SK-N-MC (cell line): ENCODE results near the gene LAMA3.

Source experiments
- EZH2 ChIP-seq: fragments of 200-600 bp; sonication (generic); IDR thresholded peaks from one replicate; pipeline ENCODE4 v1.6.1; 2017; ENCODE audit warnings: antibody characterized with exemption
- POLR2AphosphoS5 ChIP-seq: IDR thresholded peaks from 2 replicates; pipeline ENCODE4 v1.6.1; 2012; ENCODE audit warnings: mild to moderate bottlenecking, low read depth, low read length, borderline replicate concordance

DNA sequence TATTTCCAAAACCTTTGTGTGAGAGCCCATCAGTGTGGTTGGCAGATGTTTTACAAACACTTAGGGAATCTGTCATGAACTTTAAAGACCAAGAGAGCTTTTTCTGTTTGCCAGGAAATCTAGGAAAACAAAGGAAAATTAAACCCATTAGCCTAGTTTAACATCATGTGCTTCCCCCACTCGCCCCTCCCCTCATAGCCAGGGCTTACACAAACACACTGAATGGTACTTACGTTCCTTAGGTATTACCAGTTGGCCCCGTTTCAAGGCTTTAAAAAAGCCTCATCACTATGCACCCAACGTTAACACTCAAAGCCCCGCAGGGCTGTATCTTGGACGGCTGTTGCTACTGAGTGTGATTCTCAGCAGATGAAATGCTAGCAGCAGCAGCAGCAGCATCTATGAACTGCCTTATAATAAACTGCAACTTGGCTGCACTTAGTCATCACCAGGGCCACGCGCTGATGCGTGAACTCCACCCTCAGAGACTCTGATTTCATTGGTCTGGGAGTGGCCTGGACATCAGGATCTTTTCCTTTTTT is 305.2 kb downstream of the LAMA3 start:
- TF ChIP-seq POLR2AphosphoS5 (no peak), EZH2 (no peak)
